Smooth muscle cell (in vitro differentiated cells): Measurements from ENCODE around the gene DACH1. TPM values are rescaled to one million over a fixed set of nuclear protein-coding genes. Genes with fewer than 3 reads are reported as not detected.

Source experiments
- DNase-seq: peaks from one replicate; lab custom pipeline; 2025; ENCODE audit not compliant: unreplicated experiment; lab: John Stamatoyannopoulos, UW
- H2AFZ ChIP-seq: fragments of 200-600 bp; sonication (generic); 2 replicates; pipeline ENCODE4 v1.6.0; 2016; ENCODE audit warnings: antibody characterized with exemption, low read depth, mild to moderate bottlenecking
- H3F3A ChIP-seq: fragments of 200-600 bp; sonication (generic); 2 replicates; pipeline ENCODE4 v1.6.0; 2017; ENCODE audit warnings: antibody characterized with exemption, low read depth
- H3K27ac ChIP-seq: fragments of 200-600 bp; sonication (generic); 2 replicates; pipeline ENCODE4 v1.5.1; 2016; ENCODE audit warnings: low read depth, mild to moderate bottlenecking
- H3K27me3 ChIP-seq: fragments of 200-600 bp; sonication (generic); 2 replicates; pipeline ENCODE4 v1.6.1; 2016; ENCODE audit warnings: low read depth, mild to moderate bottlenecking
- H3K36me3 ChIP-seq: fragments of 200-600 bp; sonication (generic); 2 replicates; pipeline ENCODE4 v1.5.1; 2016; ENCODE audit warnings: low read depth
- H3K4me1 ChIP-seq: fragments of 200-600 bp; sonication (generic); 2 replicates; pipeline ENCODE4 v1.5.1; 2016; ENCODE audit warnings: low read depth
- H3K4me2 ChIP-seq: fragments of 200-600 bp; sonication (generic); 2 replicates; pipeline ENCODE4 v1.6.0; 2016; ENCODE audit warnings: mild to moderate bottlenecking
- H3K4me3 ChIP-seq: fragments of 200-600 bp; sonication (generic); 2 replicates; pipeline ENCODE4 v1.5.1; 2016; ENCODE audit warnings: mild to moderate bottlenecking
- H3K79me2 ChIP-seq: fragments of 200-600 bp; sonication (generic); 2 replicates; pipeline ENCODE4 v1.6.0; 2016; ENCODE audit warnings: low read depth, mild to moderate bottlenecking
- H3K9ac ChIP-seq: fragments of 200-600 bp; sonication (generic); 2 replicates; pipeline ENCODE4 v1.6.0; 2016; ENCODE audit warnings: low read depth
- H3K9me3 ChIP-seq: fragments of 200-600 bp; sonication (generic); replicated peaks from 2 replicates; pipeline ENCODE4 v1.5.1; 2016; ENCODE audit warnings: low read depth
- H4K20me1 ChIP-seq: fragments of 200-600 bp; sonication (generic); 2 replicates; pipeline ENCODE4 v1.6.0; 2016; ENCODE audit warnings: low read depth
- WGBS: methylation state at CpG from one replicate; pipeline ENCODE4 v1.1.7; 2016; ENCODE audit warnings: low lambda C conversion rate; 5-methylcytosine and 5-hydroxymethylcytosine counted together
- polyA plus RNA-seq: library from polyadenylated mRNA; unstranded; fragments of >200 nt; fragmentation: Nextera tagmentation; extraction: Ambion mirVana; gene quantifications from 2 replicates; pipeline ENCODE4 v1.2.1, GENCODE V29; 2016
- total RNA-seq: library from RNA; depleted of rRNA; stranded (reverse); fragments of >200 nt; gene quantifications from 2 replicates; pipeline ENCODE4 v1.2.3, GENCODE V29; 2014
- TF ChIP-seq, protein P1 (sequence below): fragments of 200-600 bp; sonication (generic); IDR thresholded peaks from 2 replicates; pipeline ENCODE4 v1.5.1; 2017; ENCODE audit warnings: borderline replicate concordance, mild to moderate bottlenecking, antibody characterized with exemption; ENCODE audit not compliant: insufficient read depth, poor library complexity, severe bottlenecking

DACH1 gene
- total and polyA plus RNA-seq, 2 experiments from 2014 or later = 0.33 to 1.6 TPM

DNA sequence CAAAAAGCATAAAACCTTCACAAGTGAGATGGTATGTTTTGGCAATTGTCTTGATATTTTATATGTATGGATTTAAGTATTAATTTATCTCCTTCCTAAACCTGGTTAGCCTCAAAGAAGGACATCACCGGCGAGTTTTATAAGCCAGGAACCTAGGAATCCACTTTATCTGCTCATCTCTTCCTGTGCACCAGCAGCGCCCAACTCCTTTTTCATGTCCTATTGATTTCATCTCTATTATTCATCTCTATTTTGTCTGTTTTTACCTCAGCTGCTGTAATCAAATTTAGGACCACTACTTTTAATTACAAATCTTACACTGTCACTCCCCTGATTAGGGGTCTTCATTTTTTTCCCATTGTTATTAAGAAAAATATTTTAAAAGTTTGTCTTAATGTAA is 286.4 kb downstream of the DACH1 start:
- H3K4me3 ChIP-seq = no peak overlapping the region
- H3K27ac ChIP-seq = no peak overlapping the region
- TF ChIP-seq, protein P1, sequence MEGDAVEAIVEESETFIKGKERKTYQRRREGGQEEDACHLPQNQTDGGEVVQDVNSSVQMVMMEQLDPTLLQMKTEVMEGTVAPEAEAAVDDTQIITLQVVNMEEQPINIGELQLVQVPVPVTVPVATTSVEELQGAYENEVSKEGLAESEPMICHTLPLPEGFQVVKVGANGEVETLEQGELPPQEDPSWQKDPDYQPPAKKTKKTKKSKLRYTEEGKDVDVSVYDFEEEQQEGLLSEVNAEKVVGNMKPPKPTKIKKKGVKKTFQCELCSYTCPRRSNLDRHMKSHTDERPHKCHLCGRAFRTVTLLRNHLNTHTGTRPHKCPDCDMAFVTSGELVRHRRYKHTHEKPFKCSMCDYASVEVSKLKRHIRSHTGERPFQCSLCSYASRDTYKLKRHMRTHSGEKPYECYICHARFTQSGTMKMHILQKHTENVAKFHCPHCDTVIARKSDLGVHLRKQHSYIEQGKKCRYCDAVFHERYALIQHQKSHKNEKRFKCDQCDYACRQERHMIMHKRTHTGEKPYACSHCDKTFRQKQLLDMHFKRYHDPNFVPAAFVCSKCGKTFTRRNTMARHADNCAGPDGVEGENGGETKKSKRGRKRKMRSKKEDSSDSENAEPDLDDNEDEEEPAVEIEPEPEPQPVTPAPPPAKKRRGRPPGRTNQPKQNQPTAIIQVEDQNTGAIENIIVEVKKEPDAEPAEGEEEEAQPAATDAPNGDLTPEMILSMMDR = no peak
- H3K9me3 ChIP-seq = no peaks in the 10 kb centered on the region
- no peaks in the 10 kb centered on the region for H3K79me2 ChIP-seq
- no peaks in the 10 kb centered on the region for H3K4me1 ChIP-seq
- no peaks in the 10 kb centered on the region for H3K36me3 ChIP-seq
- no peak overlapping the region for H3K4me2 ChIP-seq
- no peak for DNase-seq
- 71% methylated on average over 3 of the region's 3 CpGs for WGBS
- H2AFZ ChIP-seq = no peak overlapping the region
- H3K9ac ChIP-seq = no peak overlapping the region
- no peaks in the 10 kb centered on the region for H3K27me3 ChIP-seq
- no peaks in the 10 kb centered on the region for H3F3A ChIP-seq
- H4K20me1 ChIP-seq = no peaks in the 10 kb centered on the region

DNA sequence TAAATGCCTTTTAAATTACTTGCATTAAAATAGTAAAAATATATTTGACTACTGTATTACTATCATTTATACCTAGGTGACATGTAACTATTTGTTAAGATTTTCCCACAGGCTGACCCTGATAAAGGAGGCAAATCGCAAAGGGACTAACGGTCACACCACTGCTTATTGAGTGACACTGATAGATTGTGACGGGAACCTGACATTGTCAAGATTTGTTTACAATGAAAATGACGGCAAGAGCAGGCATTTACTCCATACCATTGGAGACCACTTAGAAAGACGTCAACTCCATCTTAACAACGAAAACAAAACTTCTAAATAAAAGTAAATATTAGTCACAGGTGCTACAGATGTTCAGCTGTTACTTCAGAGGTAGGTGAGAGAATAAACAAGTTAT is 289.0 kb downstream of the DACH1 start:
- Histone ChIP-seq H3K79me2 (no peaks in the 10 kb centered on the region), H3K9me3 (no peaks in the 10 kb centered on the region), H3K36me3 (no peaks in the 10 kb centered on the region), H3K27me3 (no peaks in the 10 kb centered on the region), H3K4me1 (no peaks in the 10 kb centered on the region), H3K4me3 (no peak overlapping the region), H3K9ac (no peak overlapping the region), H2AFZ (no peak overlapping the region), H3K4me2 (no peak overlapping the region), H3F3A (no peaks in the 10 kb centered on the region), H3K27ac (no peak overlapping the region), H4K20me1 (no peaks in the 10 kb centered on the region)
- no peak for DNase-seq
- WGBS = 77% methylated on average over 6 of the region's 6 CpGs
- TF ChIP-seq, protein P1 = no peak

DNA sequence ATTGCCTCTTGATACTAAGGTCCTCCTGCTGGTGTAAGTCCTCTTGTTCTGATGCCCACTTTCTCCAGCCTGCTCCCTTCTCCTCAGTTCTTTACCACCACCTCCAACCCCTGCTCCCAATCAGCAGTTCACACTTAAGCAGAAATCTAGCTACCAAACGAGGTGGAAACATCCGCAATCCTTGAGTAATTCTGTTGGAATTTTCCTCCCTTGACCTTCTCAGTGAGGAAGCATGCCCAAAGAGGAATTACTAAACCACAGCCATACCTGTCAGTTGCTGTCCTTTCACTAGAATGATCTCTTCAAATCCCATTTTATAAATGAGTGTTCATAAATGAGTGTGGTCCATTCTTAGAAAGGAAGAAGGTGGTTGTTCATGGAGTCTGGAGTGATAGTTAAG is 289.9 kb downstream of the DACH1 start:
- Histone ChIP-seq H3K4me1 (no peaks in the 10 kb centered on the region), H3K9me3 (no peaks in the 10 kb centered on the region), H3K9ac (no peak overlapping the region), H3K4me2 (no peak overlapping the region), H3K4me3 (no peak overlapping the region), H3K27me3 (no peaks in the 10 kb centered on the region), H2AFZ (no peak overlapping the region), H3F3A (no peaks in the 10 kb centered on the region), H4K20me1 (no peaks in the 10 kb centered on the region), H3K79me2 (no peaks in the 10 kb centered on the region), H3K36me3 (no peaks in the 10 kb centered on the region), H3K27ac (no peak overlapping the region)
- DNase-seq = no peak
- TF ChIP-seq, protein P1 = no peak
- WGBS = 63% methylated on average over 2 of the region's 2 CpGs

DNA sequence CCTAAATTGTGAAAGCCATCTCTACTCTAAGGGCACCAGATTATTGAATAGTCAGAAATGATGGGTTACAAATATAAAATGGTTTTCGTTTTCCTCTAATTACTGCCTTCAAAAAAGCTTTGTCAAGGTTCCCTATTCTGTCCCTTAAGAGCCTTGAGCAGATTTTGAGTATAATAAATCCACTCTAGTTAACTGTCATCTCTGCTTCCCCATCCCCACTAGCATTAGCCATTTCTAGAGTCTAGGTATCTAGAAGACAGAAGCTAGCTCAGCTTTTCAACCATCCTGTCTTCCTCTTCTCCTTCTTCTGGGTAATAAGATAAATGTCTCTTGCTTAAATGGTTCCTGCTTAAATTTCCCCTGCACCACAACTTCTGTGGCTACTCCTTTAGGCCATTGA is 290.4 kb downstream of the DACH1 start:
- Histone ChIP-seq H3K27ac (no peak overlapping the region), H3K79me2 (no peaks in the 10 kb centered on the region), H3F3A (no peaks in the 10 kb centered on the region), H3K9me3 (no peaks in the 10 kb centered on the region), H2AFZ (no peak overlapping the region), H3K27me3 (no peaks in the 10 kb centered on the region), H3K4me1 (no peaks in the 10 kb centered on the region), H3K4me2 (no peak overlapping the region), H3K9ac (no peak overlapping the region), H3K4me3 (no peak overlapping the region), H3K36me3 (no peaks in the 10 kb centered on the region), H4K20me1 (no peaks in the 10 kb centered on the region)
- WGBS = 93% methylated on average over 1 of the region's 1 CpG
- no peak for DNase-seq
- TF ChIP-seq, protein P1 = no peak
